IMR-90 (cell line): ENCODE data around the gene HES1. TPM values are rescaled to one million over a fixed set of nuclear protein-coding genes. Genes with fewer than 3 reads are reported as not detected.

Source experiments
- ATAC-seq: fragments of 200-7000 bp; cut with Tn5 transposase; 2 replicates; pipeline ENCODE4 v1.9.1; 2020; ENCODE audit warnings: low read depth, mild to moderate bottlenecking, moderate library complexity
- Bru-seq: library from RNA; stranded (reverse); fragments of 400-500 nt; gene quantifications from one replicate; lab custom pipeline; 2021; lab: Mats Ljungman, UMichigan
- BruChase-seq, 2 experiments: library from RNA; stranded (reverse); fragments of 400-500 nt; gene quantifications; one replicate each; lab custom pipeline; 2021; lab: Mats Ljungman, UMichigan
- BruUV-seq: library from RNA; stranded (reverse); fragments of 400-500 nt; replicated peaks from 2 replicates; lab custom pipeline; 2021; lab: Mats Ljungman, UMichigan
- CTCF ChIA-PET: fragments of 300-600 bp; formaldehyde crosslinking; extraction: SDS; loops from one replicate; lab custom pipeline; 2021; ENCODE audit warnings: antibody characterized with exemption; lab: Yijun Ruan, JAX
- POLR2A ChIA-PET: fragments of 300-600 bp; sonication (Branson Sonifier 250); formaldehyde crosslinking; loops from one replicate; lab custom pipeline; 2022; ENCODE audit warnings: antibody characterized with exemption; ENCODE audit not compliant: unreplicated experiment; lab: Charles Lee
- DNase-seq: peaks from one replicate; pipeline ENCODE4 v3.0.0; 2013
- H2AFZ ChIP-seq: replicated peaks from 2 replicates; pipeline ENCODE3; 2013; ENCODE audit warnings: low read length, mild to moderate bottlenecking; ENCODE audit not compliant: poor library complexity
- H2AK5ac ChIP-seq: 2 replicates; pipeline ENCODE4 v1.6.1; 2013; ENCODE audit warnings: low read depth, low read length, inconsistent platforms
- H2AK9ac ChIP-seq: replicated peaks from 2 replicates; pipeline ENCODE3; 2013; ENCODE audit warnings: mild to moderate bottlenecking, low read depth, low read length, moderate library complexity; ENCODE audit not compliant: poor library complexity
- H2BK120ac ChIP-seq: 2 replicates; pipeline ENCODE4 v1.6.1; 2013; ENCODE audit warnings: low read depth, low read length, inconsistent platforms
- H2BK15ac ChIP-seq: 3 replicates; pipeline ENCODE4 v1.6.1; 2013; ENCODE audit warnings: low read depth, low read length, inconsistent platforms
- H2BK20ac ChIP-seq: 2 replicates; pipeline ENCODE4 v1.6.1; 2013; ENCODE audit warnings: low read depth, mild to moderate bottlenecking, inconsistent platforms, low read length, moderate library complexity
- H2BK5ac ChIP-seq: 2 replicates; pipeline ENCODE4 v1.6.1; 2013; ENCODE audit warnings: mild to moderate bottlenecking, low read depth, low read length, inconsistent platforms; ENCODE audit not compliant: poor library complexity, severe bottlenecking
- H3K14ac ChIP-seq: replicated peaks from 2 replicates; pipeline ENCODE4 v1.6.1; 2013; ENCODE audit warnings: low read depth, low read length, inconsistent platforms
- H3K18ac ChIP-seq: 2 replicates; pipeline ENCODE4 v1.6.1; 2013; ENCODE audit warnings: low read depth, low read length, control low read depth
- H3K23ac ChIP-seq: 2 replicates; pipeline ENCODE4 v1.6.1; 2013; ENCODE audit warnings: low read depth, low read length, inconsistent platforms
- H3K27ac ChIP-seq: 2 replicates; pipeline ENCODE4 v1.5.1; 2013; ENCODE audit warnings: mild to moderate bottlenecking, control low read depth, low read length; ENCODE audit not compliant: insufficient read depth
- H3K27me3 ChIP-seq: 2 replicates; pipeline ENCODE4 v1.6.1; 2013; ENCODE audit warnings: low read length; ENCODE audit not compliant: control insufficient read depth, insufficient read depth
- H3K36me3 ChIP-seq: 2 replicates; pipeline ENCODE4 v1.6.1; 2013; ENCODE audit warnings: low read length, mixed read lengths; ENCODE audit not compliant: control insufficient read depth, insufficient read depth
- H3K4ac ChIP-seq: 2 replicates; pipeline ENCODE4 v1.6.1; 2013; ENCODE audit warnings: low read depth, low read length, inconsistent platforms
- H3K4me1 ChIP-seq: 2 replicates; pipeline ENCODE4 v1.6.1; 2013; ENCODE audit warnings: low read length, mixed read lengths; ENCODE audit not compliant: control insufficient read depth, insufficient read depth
- H3K4me2 ChIP-seq: 2 replicates; pipeline ENCODE4 v1.6.1; 2013; ENCODE audit warnings: low read depth, mild to moderate bottlenecking, control low read depth, low read length, moderate library complexity
- H3K4me3 ChIP-seq: 2 replicates; pipeline ENCODE4 v1.5.1; 2013; ENCODE audit warnings: low read depth, mild to moderate bottlenecking, control low read depth, low read length, moderate library complexity; ENCODE audit not compliant: insufficient read depth
- H3K56ac ChIP-seq: 2 replicates; pipeline ENCODE4 v1.6.1; 2013; ENCODE audit warnings: low read length, inconsistent platforms; ENCODE audit not compliant: insufficient read depth; ENCODE audit errors: extremely low read depth
- H3K79me1 ChIP-seq, 2 experiments: 2 replicates each; pipeline ENCODE4 v1.6.1; 2013; ENCODE audit warnings: low read length in 2 of 2, inconsistent platforms in 1 of 2, low read depth in 1 of 2
- H3K9ac ChIP-seq: 2 replicates; pipeline ENCODE4 v1.6.1; 2013; ENCODE audit warnings: low read depth, low read length, control low read depth
- H3K9me1 ChIP-seq: 2 replicates; pipeline ENCODE4 v1.6.1; 2013; ENCODE audit warnings: low read length, inconsistent platforms; ENCODE audit not compliant: insufficient read depth
- H3K9me3 ChIP-seq: 2 replicates; pipeline ENCODE4 v1.6.1; 2013; ENCODE audit warnings: low read length; ENCODE audit not compliant: control insufficient read depth, insufficient read depth
- H4K20me1 ChIP-seq: 2 replicates; pipeline ENCODE4 v1.6.1; 2013; ENCODE audit warnings: low read length, inconsistent platforms; ENCODE audit not compliant: insufficient read depth
- H4K5ac ChIP-seq: 2 replicates; pipeline ENCODE4 v1.6.1; 2013; ENCODE audit warnings: mild to moderate bottlenecking, low read depth, low read length, control low read depth
- H4K8ac ChIP-seq, 2 experiments: 2 replicates each; pipeline ENCODE4 v1.6.1; 2013; ENCODE audit warnings: low read depth in 2 of 2, low read length in 2 of 2, control low read depth in 1 of 2, inconsistent platforms in 1 of 2
- H4K91ac ChIP-seq: 2 replicates; pipeline ENCODE4 v1.6.1; 2013; ENCODE audit warnings: low read depth, low read length, inconsistent platforms; ENCODE audit not compliant: insufficient read depth
- CTCF ChIP-seq: conservative IDR thresholded peaks from 2 replicates; pipeline ENCODE4 v1.5.1; 2012; ENCODE audit warnings: mild to moderate bottlenecking, low read depth, low read length, improper control_type of control experiment
- ELK1 ChIP-seq: fragments of 150-350 bp; IDR thresholded peaks from 2 replicates; pipeline ENCODE4 v1.6.1; 2016; ENCODE audit warnings: low read depth, mild to moderate bottlenecking, low read length, moderate library complexity, borderline replicate concordance
- FOS ChIP-seq: fragments of 150-350 bp; IDR thresholded peaks from 2 replicates; pipeline ENCODE4 v1.6.1; 2016; ENCODE audit warnings: low read depth, low read length
- MXI1 ChIP-seq: IDR thresholded peaks from 2 replicates; pipeline ENCODE4 v1.6.1; 2012; ENCODE audit warnings: low read depth, mild to moderate bottlenecking, low read length, moderate library complexity, borderline replicate concordance
- POLR2A ChIP-seq: IDR thresholded peaks from 2 replicates; pipeline ENCODE4 v1.6.1; 2012; ENCODE audit warnings: mild to moderate bottlenecking, low read depth, low read length
- RAD21 ChIP-seq: IDR thresholded peaks from 2 replicates; pipeline ENCODE4 v1.6.1; 2012; ENCODE audit warnings: low read length, improper control_type of control experiment
- RCOR1 ChIP-seq: IDR thresholded peaks from 2 replicates; pipeline ENCODE4 v1.6.1; 2012; ENCODE audit warnings: mild to moderate bottlenecking, low read length, improper control_type of control experiment; ENCODE audit not compliant: insufficient replicate concordance
- RFX5 ChIP-seq: IDR thresholded peaks from 2 replicates; pipeline ENCODE4 v1.8.0; 2012; ENCODE audit warnings: low read depth, mild to moderate bottlenecking, low read length, moderate library complexity
- SMC3 ChIP-seq: fragments of 150-350 bp; IDR thresholded peaks from 2 replicates; pipeline ENCODE4 v1.6.1; 2016; ENCODE audit warnings: low read depth, mild to moderate bottlenecking, antibody characterized with exemption, low read length, moderate library complexity
- USF2 ChIP-seq: fragments of 150-350 bp; IDR thresholded peaks from 2 replicates; pipeline ENCODE4 v1.6.1; 2017; ENCODE audit warnings: mild to moderate bottlenecking, antibody characterized with exemption, low read length, low read depth
- WGBS, 2 experiments: methylation state at CpG; one replicate each; pipeline versions ENCODE4 v1.1.5 to v1.1.7; 2013; ENCODE audit warnings: missing lambda C conversion rate in 2 of 2; ENCODE audit not compliant: insufficient read length in 1 of 2; ENCODE audit errors: extremely low coverage in 2 of 2; 5-methylcytosine and 5-hydroxymethylcytosine counted together
- dilution Hi-C: fragments of 300-500 bp; cut with HindIII; formaldehyde crosslinking; loops from one replicate; pipeline ENCODE4 v1.14.3; 2018; ENCODE audit warnings: low sequenced_read_pairs; ENCODE audit not compliant: unreplicated experiment
- in situ Hi-C: fragments of 300-500 bp; cut with MboI; formaldehyde crosslinking; loops from 3 replicates; pipeline ENCODE4 v1.14.3; 2019; ENCODE audit warnings: low sequenced_read_pairs, inconsistent platforms, mixed read lengths
- intact Hi-C: fragments of 100-400 bp; cut with micrococcal nuclease; formaldehyde crosslinking; loops from 2 replicates; pipeline ENCODE4 v1.10.0; 2022
- long read RNA-seq: library from polyadenylated mRNA; unstranded; transcript quantifications from one replicate; pipeline ENCODE4 v2.0.0, GENCODE V29; 2021; ENCODE audit not compliant: unreplicated experiment
- polyA plus RNA-seq, 3 experiments: library from polyadenylated mRNA; depleted of rRNA; stranded (reverse); fragments of >200 nt; gene quantifications; 2 replicates each; pipeline ENCODE4 v1.2.3, GENCODE V29; 2012; ENCODE audit warnings: low replicate concordance in 1 of 3
- total RNA-seq: library from RNA; depleted of rRNA; stranded (reverse); fragments of >200 nt; gene quantifications from 2 replicates; pipeline ENCODE4 v1.2.3, GENCODE V29; 2012; rRNA removed

HES1 gene
- 3.6 and 8.3 TPM in 2 replicates for total RNA-seq
- polyA plus RNA-seq (2012; rRNA removed), result 6.7 and 30.8 TPM in 2 replicates
- polyA plus RNA-seq (2012; cell fraction: cytosol; rRNA removed), result 47.0 and 52.5 TPM in 2 replicates
- 171 and 213 TPM in 2 replicates for polyA plus RNA-seq (2012; cell fraction: nucleus; rRNA removed; ENCODE audit: low replicate concordance)
- Bru-seq, nascent RNA, result percentile 37 among the genes with signal in this experiment
- percentile 33 among the genes with signal in this experiment for BruChase-seq, experiment 1, labeled RNA remaining after a 6-hour chase
- BruChase-seq, experiment 2, labeled RNA remaining after a 2-hour chase, result percentile 44 among the genes with signal in this experiment
- long read RNA-seq, partial matches to known transcripts, result 1 of 1 reads
- long read RNA-seq, other reads (novel, unspliced or antisense), result 0 of 1 reads

GRCh38 chr3:194135806-194136518 is at the start of gene HES1:
HES1 (plus strand) TSS chr3:194136148; CDS start chr3:194136381, 233 bp downstream.
- Histone ChIP-seq H2AK5ac (no peak within 1 kb of the TSS; the same call in 1 of the 2 replicates), H4K8ac (peak within 1 kb of the TSS in 1 of 2 experiments; percentile 46; a peak in 1 of 4 replicates), H3K4me1 (peaks cover 8% of the 10 kb centered on the region), H3K23ac (peak within 1 kb of the TSS; percentile 45; the same call in 1 of the 2 replicates), H3K4me2 (peak within 1 kb of the TSS; percentile 94), H3K4me3 (peak within 1 kb of the TSS; percentile 59), H3K14ac (0 out of 2 replicates have a peak within 1 kb of the TSS, but pooled peaks have one; percentile 49), H3K9me3 (no peaks in the 10 kb centered on the region), H3K18ac (no peak within 1 kb of the TSS; the same call in 1 of the 2 replicates), H3K27ac (peak within 1 kb of the TSS; percentile 76), H4K20me1 (no peaks in the 10 kb centered on the region), H3K4ac (peak within 1 kb of the TSS; percentile 26), H4K5ac (no peak within 1 kb of the TSS), H2BK20ac (peak within 1 kb of the TSS; percentile 11; the same call in 1 of the 2 replicates), H2BK15ac (peak within 1 kb of the TSS; percentile 73; the same call in 1 of the 3 replicates), H2BK5ac (peak within 1 kb of the TSS; percentile 51), H4K91ac (peak within 1 kb of the TSS; percentile 23; the same call in 1 of the 2 replicates), H3K56ac (peak within 1 kb of the TSS; percentile 47; the same call in 1 of the 2 replicates), H2AK9ac (peak within 1 kb of the TSS; percentile 83), H2BK120ac (peak within 1 kb of the TSS; percentile 79), H3K79me1 (peaks cover 0 to 13% of the 10 kb centered on the region in 2 experiments; a peak in 3 of 4 replicates), H2AFZ (peak within 1 kb of the TSS; percentile 90), H3K9ac (peak within 1 kb of the TSS; percentile 51; the same call in 1 of the 2 replicates), H3K36me3 (no peaks in the 10 kb centered on the region), H3K9me1 (no peaks in the 10 kb centered on the region), H3K27me3 (peaks cover 10% of the 10 kb centered on the region)
- in situ Hi-C loops (loop anchor here (5.0 kb wide), 2 partner anchors 181 to 354 kb away; no protein-coding TSS in a partner anchor), dilution Hi-C loops (no loop called here), intact Hi-C loops (loop anchor here (1.0 to 10.0 kb wide), 4 partner anchors 133 to 469 kb away; no protein-coding TSS in a partner anchor)
- WGBS, 2 experiments, result no CpG with 5 or more reads among the region's 29 CpGs
- ATAC-seq (peak; percentile 63), DNase-seq (peak; percentile 97)
- POLR2A ChIA-PET, result no interaction called here
- CTCF ChIA-PET, result interaction anchor here (0.6 to 2.6 kb wide), 5 partner anchors 169 to 406 kb away, joined by 3 to 10 read pairs (median 5); no protein-coding TSS in a partner anchor
- no TSS peak for BruUV-seq
- TF ChIP-seq ELK1 (no peak), RCOR1 (peak; percentile 48), SMC3 (no peak; the same call in 1 of the 2 replicates), FOS (0 out of 2 replicates have a peak, but pooled peaks have one; percentile 12), USF2 (peak; percentile 35; the same call in 1 of the 2 replicates), MXI1 (0 out of 2 replicates have a peak, but pooled peaks have one; percentile 9), CTCF (no peak), POLR2A (peak; percentile 98), RFX5 (no peak), RAD21 (peak; percentile 6; the same call in 1 of the 2 replicates)
